T1000 (cell line): ENCODE results near the gene SLC38A1.
A peak's percentile ranks its signal among the peaks of the same experiment; 100 is the strongest.
"Not testable (repeated sequence)": the region's sequence is repeated elsewhere in the genome, so short reads cannot be mapped to it uniquely, and the experiment has no call there.

Source experiments
- DNase-seq: peaks from one replicate; lab custom pipeline; 2025; ENCODE audit warnings: mixed read lengths; lab: John Stamatoyannopoulos, UW

Gene SLC38A1

DNA sequence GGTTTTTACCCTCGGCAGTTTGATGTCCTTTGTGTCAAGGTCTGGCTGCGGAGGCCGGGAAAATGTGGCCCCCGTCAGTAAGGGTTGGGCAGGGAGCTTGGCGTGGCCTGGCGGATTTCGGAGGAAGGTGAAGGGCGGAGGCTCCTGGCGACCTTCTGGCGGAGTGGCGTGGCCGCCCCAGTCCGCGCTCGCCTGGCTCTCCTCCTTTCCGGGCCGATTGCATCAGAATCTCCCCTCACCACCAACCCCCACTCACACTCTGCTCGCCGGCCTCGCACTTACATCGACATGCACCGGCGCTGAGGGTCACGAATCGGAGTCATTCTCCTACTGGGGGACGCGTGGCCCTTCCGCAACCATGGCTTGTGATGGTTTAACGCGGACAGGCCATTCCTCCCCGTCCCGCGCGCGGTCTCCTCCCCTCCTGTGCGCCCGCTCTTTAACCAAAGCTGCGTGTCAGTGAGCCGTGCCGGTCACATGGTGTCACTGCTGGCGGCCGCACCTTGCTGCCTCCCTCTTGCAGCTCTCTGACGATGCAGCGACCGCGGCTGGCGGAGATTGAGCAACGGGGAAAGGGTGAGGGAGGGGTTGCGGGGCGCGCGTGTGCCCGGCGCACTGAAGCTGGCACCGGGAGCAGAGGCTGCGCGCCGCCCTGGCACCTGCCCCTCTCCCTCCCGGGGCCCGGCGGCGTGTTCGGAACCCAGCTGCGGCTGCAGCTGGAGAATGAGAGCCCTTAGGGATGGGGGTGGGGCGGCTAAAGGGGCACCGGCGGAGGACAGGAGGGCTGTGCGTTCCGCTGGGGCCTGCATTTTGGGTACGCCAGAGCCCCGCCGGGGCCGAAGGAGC is at the start of gene SLC38A1:
TSS of gene SLC38A1 (minus strand) at position 461 of the 846 bp plus-strand sequence. CDS start 29,243 bp downstream, outside the sequence.
- peak; percentile 71 for DNase-seq

DNA sequence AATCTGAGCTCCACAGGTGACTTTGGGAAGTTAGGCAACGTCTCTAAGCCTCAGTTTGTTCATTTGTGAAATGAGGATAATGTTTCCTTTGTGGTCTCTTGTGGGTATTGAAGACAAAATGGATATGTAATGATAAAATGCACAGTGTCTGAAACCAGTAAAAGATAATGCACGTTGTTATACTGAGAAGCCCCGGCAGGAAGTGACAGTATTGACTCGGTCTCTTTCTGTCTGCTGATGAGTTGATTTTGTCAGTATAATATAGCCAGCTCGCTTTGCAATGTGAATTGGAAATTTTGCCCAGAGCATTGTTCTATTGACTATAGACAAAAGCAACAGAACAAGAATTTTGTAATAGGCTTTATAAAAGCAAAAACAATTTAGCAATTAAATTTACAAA is 49.2 kb upstream of the SLC38A1 start:
- no peak for DNase-seq

DNA sequence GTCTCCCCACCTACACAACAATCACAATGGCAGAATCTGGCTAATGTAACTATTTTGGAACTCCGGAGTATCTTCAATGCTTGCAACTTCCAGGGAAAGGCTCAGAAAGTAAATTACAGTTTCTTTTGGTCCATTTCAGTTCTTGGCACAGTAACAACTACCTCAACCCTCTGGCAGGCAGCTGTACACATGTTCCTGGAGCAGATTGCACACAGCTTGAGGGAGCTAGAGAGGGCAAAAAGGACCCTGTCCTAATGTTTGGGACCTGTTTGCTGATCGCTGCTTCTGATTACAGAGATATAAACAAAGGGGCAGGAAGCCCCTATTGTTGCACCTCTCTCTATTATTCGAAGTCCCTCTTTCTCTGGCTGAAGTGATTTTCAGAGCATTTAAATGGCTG is 35.2 kb upstream of the SLC38A1 start:
- DNase-seq: no peak

GRCh38 chr12:46303039-46303666 is 34.3 kb upstream of the SLC38A1 start:
- DNase-seq: no peak

DNA sequence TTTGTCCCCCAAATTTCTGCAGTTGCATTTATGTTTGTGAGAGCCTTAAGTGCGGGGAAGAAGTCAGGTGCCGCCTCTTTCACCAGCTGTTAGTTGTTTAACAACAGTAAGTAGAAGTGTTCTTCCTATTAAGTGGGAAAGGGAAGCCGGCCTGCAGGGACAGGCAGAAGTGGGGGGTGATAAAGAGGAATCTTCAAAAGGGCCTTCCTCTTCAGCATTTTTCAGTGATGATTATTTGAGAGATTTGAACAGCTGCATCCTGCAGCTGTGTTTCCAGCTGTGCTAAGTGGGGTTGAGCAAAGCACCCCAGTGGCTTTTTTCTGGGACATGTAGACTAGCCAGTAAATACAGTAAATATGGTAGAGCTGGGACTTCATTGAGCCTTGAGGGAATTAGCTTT is 32.1 kb upstream of the SLC38A1 start:
- no peak for DNase-seq

DNA sequence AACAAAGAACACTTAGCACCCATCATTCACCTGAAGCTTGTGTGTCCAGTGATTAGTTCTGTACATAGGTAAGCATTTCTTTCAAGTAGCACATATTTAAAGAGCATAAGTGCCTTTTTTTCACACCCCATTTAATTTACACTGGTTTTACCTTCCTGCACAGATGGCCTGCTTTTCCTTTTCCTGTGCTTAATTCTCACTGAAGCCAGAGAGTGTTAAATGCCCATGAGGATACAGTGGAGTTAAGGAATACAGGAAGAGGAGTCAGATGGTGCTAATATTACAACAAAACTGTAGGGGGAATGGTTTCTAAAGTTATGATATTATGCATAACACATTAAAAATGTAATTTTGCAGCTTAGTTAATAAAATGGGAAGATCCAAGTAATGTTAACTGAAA is 31.0 kb upstream of the SLC38A1 start:
- no peak for DNase-seq

DNA sequence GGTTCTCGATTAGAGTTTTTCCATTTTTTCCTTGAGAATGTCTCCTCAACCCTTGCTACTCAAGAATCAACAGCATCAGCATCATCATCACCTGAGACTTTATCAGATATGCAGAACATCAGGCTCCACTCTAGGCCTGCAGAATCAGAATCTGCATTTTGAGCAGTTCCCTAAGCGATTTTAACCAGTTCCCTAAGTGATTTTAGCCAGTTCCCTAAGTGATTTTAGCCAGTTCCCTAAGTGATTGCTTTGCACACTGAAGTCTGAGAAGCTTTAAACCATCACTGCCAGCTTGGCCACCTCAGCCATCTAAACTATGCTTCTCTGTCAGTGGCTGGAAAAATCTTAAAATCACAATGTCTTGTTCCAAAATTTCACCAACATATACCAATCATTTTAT is 29.4 kb upstream of the SLC38A1 start:
- DNase-seq: no peak

DNA sequence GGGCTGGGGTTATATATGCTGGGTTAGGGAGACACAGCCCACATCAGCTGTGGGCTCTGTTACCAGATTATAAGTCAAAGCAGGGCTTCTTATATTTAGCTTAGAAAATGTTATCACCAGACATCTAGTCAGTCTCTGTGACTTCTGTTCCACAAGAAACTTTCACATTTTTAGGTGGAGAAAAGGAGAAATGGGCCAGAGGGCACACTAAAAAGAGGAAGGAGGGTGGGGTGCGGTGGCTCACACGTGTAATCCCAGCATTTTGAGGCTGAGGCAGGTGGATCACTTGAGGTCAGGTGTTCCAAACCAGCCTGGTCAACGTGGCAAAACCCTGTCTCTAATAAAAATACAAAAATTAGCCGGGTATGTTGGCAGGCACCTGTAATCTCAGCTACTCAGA is 28.0 kb upstream of the SLC38A1 start:
- DNase-seq: no peak

DNA sequence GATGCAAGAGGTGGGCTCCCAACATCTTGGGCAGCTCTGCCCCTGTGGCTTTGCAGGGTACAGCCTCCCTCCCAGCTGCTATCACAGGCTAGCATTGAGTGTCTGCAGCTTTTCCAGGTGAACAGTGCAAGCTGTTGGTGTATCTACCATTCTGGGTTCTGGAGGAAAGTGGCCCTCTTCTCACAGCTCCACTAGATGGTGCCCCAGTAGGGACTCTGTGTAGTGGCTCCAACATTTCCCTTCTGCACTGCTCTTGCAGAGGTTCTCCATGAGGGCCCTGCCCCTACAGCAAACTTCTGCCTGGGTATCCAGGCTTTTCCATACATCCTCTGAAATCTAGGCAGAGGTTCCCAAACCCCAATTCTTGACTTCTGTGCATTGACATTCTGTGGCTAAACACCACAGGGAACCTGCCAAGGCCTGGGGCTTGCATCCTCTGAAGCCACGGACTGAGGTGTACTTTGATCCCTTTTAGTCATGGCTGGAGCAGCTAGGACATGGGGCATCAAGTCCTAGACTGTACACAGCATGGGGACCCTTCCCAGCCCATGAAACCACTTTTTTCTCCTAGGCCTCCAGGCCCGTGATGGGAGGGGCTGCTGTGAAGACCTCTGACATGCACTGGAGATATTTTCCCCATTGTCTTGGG is 24.0 kb upstream of the SLC38A1 start:
- DNase-seq: no peak

- not testable (repeated sequence) for DNase-seq
These were observed 23.1 kb upstream of the SLC38A1 start for GRCh38 chr12:46291953-46292352.

DNA sequence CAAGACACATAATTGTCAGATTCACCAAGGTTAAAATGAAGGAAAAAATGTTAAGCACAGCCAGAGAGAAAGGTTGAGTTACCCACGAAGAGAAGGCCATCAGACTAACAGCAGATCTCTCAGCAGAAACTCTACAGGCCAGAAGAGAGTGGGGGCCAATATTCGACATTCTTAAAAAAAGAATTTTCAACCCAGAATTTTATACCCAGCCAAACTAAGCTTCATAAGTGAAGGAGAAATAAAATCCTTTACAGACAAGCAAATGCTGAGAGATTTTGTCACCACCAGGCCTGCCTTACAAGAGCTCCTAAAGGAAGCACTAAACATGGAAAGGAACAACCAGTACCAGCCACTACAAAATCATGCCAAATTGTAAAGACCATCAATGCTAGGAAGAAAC is 16.3 kb upstream of the SLC38A1 start:
- not testable (repeated sequence) for DNase-seq

- DNase-seq: no peak
These were observed 14.0 kb upstream of the SLC38A1 start for GRCh38 chr12:46282829-46283228.

DNA sequence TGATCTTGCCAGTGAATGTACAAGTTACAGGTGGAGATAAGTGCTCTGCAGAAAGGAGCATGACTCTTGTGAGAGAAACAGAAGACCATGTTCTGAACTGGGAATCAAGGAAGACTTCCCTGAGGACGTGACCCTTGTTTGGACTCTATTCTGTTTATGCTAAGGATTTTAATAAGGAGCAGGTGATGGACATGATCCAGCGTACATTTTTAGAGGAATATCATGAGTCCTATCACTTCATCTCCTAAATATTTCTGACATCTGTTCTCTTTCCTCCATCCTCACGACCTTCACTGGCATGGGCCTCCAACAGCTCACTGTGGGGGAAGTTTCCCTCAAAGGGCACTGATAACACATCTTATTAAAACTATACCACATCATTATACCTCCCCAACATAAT is 7.9 kb upstream of the SLC38A1 start:
- no peak for DNase-seq

DNA sequence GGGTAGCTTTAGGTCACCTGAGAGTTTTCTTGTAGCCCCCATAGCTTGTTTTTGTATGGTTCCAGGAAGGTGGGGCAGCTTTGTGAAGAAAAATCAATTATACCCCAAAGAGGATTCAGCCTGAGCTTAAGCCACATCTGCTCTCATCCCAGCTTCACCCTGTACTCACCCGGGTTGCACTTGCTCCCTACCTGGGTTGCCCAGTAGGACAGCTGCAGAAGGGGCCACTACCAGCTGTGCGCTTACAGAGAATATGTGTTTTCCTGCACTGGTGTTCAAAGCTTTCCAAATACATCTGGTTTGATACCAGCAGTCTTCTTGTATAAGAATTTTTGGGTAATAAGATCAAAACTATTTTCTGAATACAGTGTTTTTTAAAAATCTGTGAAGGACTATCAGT is 3.0 kb upstream of the SLC38A1 start:
- DNase-seq: no peak

DNA sequence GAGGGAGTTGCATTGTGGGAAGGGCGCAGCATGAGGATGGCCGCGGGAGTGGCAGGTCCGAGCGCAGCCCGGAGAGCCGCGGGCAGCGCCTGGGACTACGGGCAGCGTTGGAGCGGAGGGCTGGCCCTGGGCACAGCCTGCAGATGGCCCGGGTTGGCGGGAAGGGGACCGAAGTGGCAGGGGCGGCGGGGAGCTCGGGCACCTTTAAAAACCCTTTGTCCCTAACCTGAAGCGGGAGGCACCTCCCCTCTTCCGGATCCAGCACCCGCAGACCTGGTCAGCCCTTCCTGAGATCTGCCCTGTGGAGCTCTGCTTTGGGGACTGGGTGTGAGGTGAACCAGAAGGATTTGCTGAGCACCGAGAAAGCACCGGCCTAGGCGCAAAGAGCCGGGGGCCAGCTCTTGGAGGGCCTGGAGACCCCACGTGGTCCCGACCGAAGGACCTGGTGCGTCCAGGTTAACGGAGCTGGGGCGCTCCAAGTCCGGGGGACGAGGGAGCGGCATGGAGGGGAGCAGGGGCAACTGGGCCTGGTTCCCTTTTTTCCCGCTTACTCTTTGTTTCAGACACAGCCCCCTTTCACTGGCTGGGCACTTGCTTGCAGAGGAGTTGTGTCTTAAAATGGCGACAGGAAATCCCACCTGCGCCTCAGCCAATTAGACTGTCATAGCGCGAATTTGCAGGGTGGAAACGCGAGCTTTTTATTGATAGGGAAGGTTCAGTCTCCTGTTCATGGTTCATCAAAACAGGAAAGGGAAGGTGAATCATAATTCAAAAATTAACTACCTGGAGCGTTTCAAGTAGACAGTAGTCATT is 792 bp upstream of the SLC38A1 start:
- DNase-seq: no peak

GRCh38 chr12:46267825-46268582 is 839 bp downstream of the SLC38A1 start:
- no peak for DNase-seq

DNA sequence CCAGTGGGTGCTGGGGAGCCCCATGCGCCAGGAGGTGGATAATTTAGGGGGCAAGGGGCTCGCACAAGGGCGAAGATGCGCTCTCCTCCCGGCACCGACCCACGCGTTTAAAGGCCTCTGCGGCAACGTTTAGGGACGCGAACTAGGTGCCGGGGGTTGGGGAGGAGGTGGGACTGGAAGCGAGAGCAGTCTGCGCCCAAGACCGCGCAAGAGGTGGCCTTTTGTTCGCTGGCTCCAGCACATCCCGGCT is 1.3 kb downstream of the SLC38A1 start:
- DNase-seq: no peak

GRCh38 chr12:46266869-46267574 is 1.8 kb downstream of the SLC38A1 start:
- no peak for DNase-seq

GRCh38 chr12:46266382-46266791 is 2.5 kb downstream of the SLC38A1 start:
- DNase-seq: no peak

- DNase-seq: no peak
These were observed 3.1 kb downstream of the SLC38A1 start for GRCh38 chr12:46265734-46266133.

DNA sequence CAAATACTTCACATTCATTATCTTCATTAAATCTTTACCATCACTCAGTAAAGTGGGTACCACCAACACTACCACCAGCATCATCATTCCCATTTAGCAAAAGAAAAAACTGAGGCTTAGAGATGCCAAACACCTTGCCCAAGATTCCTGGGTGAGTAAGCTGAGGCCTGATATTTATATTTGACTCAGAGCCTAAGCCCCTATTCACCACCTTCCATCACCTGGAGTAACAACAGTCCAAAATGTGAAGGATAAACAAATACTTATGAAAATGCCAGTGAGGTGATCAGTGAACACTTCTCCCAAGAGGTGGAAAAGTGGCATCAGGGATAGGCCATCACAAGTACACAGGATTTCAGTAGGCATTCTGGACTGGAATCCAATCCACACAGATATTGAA is 3.7 kb downstream of the SLC38A1 start:
- no peak for DNase-seq
